GM23248 (cell line): Measurements from ENCODE around the gene CDRT4.

Source experiments
- EZH2 ChIP-seq: fragments of 200-600 bp; sonication (generic); IDR thresholded peaks from 2 replicates; pipeline ENCODE4 v1.6.1; 2018; ENCODE audit warnings: antibody characterized with exemption, mild to moderate bottlenecking; ENCODE audit not compliant: insufficient read depth, poor library complexity, severe bottlenecking
- EZH2phosphoT487 ChIP-seq: fragments of 200-600 bp; sonication (generic); IDR thresholded peaks from 2 replicates; pipeline ENCODE4 v1.6.1; 2018; ENCODE audit warnings: antibody characterized with exemption, moderate library complexity, mild to moderate bottlenecking, low read depth; ENCODE audit not compliant: insufficient read depth

- no peak for TF ChIP-seq EZH2phosphoT487
- TF ChIP-seq EZH2 = no peak
These were observed 54.8 kb downstream of the CDRT4 start for GRCh38 chr17:15412606-15413005.
